Neural cell (in vitro differentiated cells): ENCODE measurements around the gene RPL29. TPM values are rescaled to one million over a fixed set of nuclear protein-coding genes. Genes with fewer than 3 reads are reported as not detected.

Source experiments
- H2AFZ ChIP-seq: fragments of 200-600, 300-800 bp; sonication (generic), shearing (Covaris generic); 2 replicates; pipeline ENCODE4 v1.6.0; 2014; ENCODE audit warnings: low read depth, mild to moderate bottlenecking, antibody characterized with exemption, low read length, moderate library complexity
- H3F3A ChIP-seq: fragments of 200-600 bp; shearing (Covaris generic); 2 replicates; pipeline ENCODE4 v1.6.1; 2016; ENCODE audit warnings: mild to moderate bottlenecking, moderate library complexity, mixed read lengths, antibody characterized with exemption, low read length; ENCODE audit not compliant: insufficient read depth, poor library complexity, severe bottlenecking
- H3K27ac ChIP-seq: fragments of 200-600, 300-800 bp; sonication (generic), shearing (Covaris generic); 2 replicates; pipeline ENCODE4 v1.5.1; 2014; ENCODE audit warnings: mild to moderate bottlenecking, low read length, moderate library complexity
- H3K27me3 ChIP-seq: fragments of 300-800, 200-600 bp; sonication (generic), shearing (Covaris generic); 2 replicates; pipeline ENCODE4 v1.6.0; 2014; ENCODE audit warnings: mild to moderate bottlenecking, low read depth, low read length, moderate library complexity; ENCODE audit not compliant: insufficient read depth
- H3K36me3 ChIP-seq: fragments of 300-800, 200-600 bp; sonication (generic), shearing (Covaris generic); 2 replicates; pipeline ENCODE4 v1.5.1; 2014; ENCODE audit warnings: mild to moderate bottlenecking, antibody characterized with exemption, low read length, moderate library complexity; ENCODE audit not compliant: insufficient read depth
- H3K4me2 ChIP-seq: fragments of 300-800, 200-600 bp; sonication (generic), shearing (Covaris generic); 2 replicates; pipeline ENCODE4 v1.6.0; 2014; ENCODE audit warnings: mild to moderate bottlenecking, low read length
- H3K4me3 ChIP-seq: fragments of 300-800, 200-600 bp; sonication (generic), shearing (Covaris generic); 2 replicates; pipeline ENCODE4 v1.5.1; 2014; ENCODE audit warnings: mild to moderate bottlenecking, low read length, moderate library complexity
- H3K79me2 ChIP-seq: fragments of 200-600 bp; shearing (Covaris generic); replicated peaks from 2 replicates; pipeline ENCODE4 v1.6.0; 2014; ENCODE audit warnings: mild to moderate bottlenecking, low read length, moderate library complexity; ENCODE audit not compliant: insufficient read depth
- H3K9ac ChIP-seq: fragments of 300-800, 200-600 bp; sonication (generic), shearing (Covaris generic); 2 replicates; pipeline ENCODE4 v1.6.1; 2016; ENCODE audit warnings: mild to moderate bottlenecking, low read length, mixed read lengths
- H3K9me2 ChIP-seq: fragments of 200-600 bp; shearing (Covaris generic); 2 replicates; pipeline ENCODE4 v1.6.1; 2016; ENCODE audit warnings: mild to moderate bottlenecking, low read length, mixed read lengths; ENCODE audit not compliant: insufficient read depth
- H3K9me3 ChIP-seq: fragments of 200-600, 300-800 bp; sonication (generic), shearing (Covaris generic); 2 replicates; pipeline ENCODE4 v1.6.1; 2016; ENCODE audit warnings: mild to moderate bottlenecking, mixed run types, low read length, moderate library complexity, mixed read lengths
- H4K20me1 ChIP-seq: fragments of 200-600 bp; shearing (Covaris generic); 2 replicates; pipeline ENCODE4 v1.6.1; 2016; ENCODE audit warnings: mild to moderate bottlenecking, mixed run types; ENCODE audit not compliant: insufficient read depth
- EP300 ChIP-seq: fragments of 450-650 bp; conservative IDR thresholded peaks from 2 replicates; pipeline ENCODE4 v1.6.1; 2014; ENCODE audit warnings: antibody characterized with exemption, mild to moderate bottlenecking, moderate library complexity; ENCODE audit not compliant: poor library complexity, severe bottlenecking
- EZH2 ChIP-seq: fragments of 200-600, 300-800 bp; shearing (Covaris generic), sonication (generic); IDR thresholded peaks from 2 replicates; pipeline ENCODE4 v1.6.1; 2014; ENCODE audit warnings: antibody characterized with exemption, low read length, borderline replicate concordance, mild to moderate bottlenecking; ENCODE audit not compliant: insufficient read depth, poor library complexity, severe bottlenecking
- MXI1 ChIP-seq: fragments of 450-650 bp; conservative IDR thresholded peaks from 2 replicates; pipeline ENCODE4 v1.6.1; 2014; ENCODE audit warnings: antibody characterized with exemption, mild to moderate bottlenecking; ENCODE audit not compliant: poor library complexity, severe bottlenecking
- POLR2AphosphoS5 ChIP-seq: IDR thresholded peaks from 2 replicates; pipeline ENCODE4 v1.6.1; 2012
- RAD21 ChIP-seq: fragments of 450-650 bp; conservative IDR thresholded peaks from 2 replicates; pipeline ENCODE4 v1.6.1; 2014; ENCODE audit warnings: antibody characterized with exemption, mild to moderate bottlenecking, moderate library complexity
- SMC3 ChIP-seq: fragments of 450-650 bp; conservative IDR thresholded peaks from 2 replicates; pipeline ENCODE4 v1.6.1; 2014; ENCODE audit warnings: antibody characterized with exemption, mild to moderate bottlenecking, moderate library complexity; ENCODE audit not compliant: poor library complexity
- TAF1 ChIP-seq: IDR thresholded peaks from 2 replicates; pipeline ENCODE4 v1.6.1; 2012; ENCODE audit warnings: low read depth
- polyA plus RNA-seq: library from polyadenylated mRNA; depleted of rRNA; stranded (reverse); fragments of >200 nt; gene quantifications from 2 replicates; pipeline ENCODE4 v1.2.3, GENCODE V29; 2014
- TF ChIP-seq, protein P1 (sequence below): fragments of 450-650 bp; IDR thresholded peaks from 2 replicates; pipeline ENCODE4 v1.5.1; 2014; ENCODE audit warnings: antibody characterized with exemption, mild to moderate bottlenecking, moderate library complexity; ENCODE audit not compliant: poor library complexity, severe bottlenecking
- TF ChIP-seq, protein P2 (sequence below): IDR thresholded peaks from 2 replicates; pipeline ENCODE4 v1.6.1; 2012; ENCODE audit warnings: borderline replicate concordance

The RPL29 gene
- polyA plus RNA-seq, 1 donor from 2014 or later, result 846 TPM

DNA sequence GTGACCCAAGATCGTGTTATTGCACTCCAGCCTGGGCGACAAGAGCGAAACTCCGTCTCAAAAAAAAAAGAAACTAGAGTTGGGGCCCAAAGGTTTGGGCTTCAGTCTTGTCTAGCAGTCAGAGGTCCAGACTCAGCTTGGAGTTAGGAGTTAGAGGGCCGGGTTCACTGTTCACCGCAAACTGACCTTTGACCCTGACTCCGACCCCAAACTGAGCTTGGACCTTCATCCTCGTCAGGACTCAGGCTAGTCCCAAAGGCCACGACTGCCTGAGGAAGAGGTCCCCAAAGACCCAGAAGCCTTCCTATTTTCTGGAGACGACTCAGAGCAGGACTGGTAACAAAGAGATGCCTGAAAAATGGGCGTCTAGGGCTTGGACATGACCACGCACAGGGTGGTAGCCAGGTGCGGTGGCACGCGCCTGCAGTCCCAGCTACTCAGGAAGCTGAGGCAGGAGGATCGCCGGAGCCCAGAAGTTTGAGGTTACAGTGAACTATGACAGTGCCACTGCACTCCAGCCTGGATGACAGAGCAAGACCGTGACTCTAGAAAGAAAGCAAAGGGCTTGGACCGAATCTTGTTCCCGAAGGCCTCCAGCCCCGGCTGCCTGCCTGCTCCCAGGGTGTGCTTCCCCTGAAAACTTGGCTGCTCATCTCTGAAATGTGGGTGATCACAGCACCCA is 22.8 kb upstream of the RPL29 start:
- Histone ChIP-seq H3K79me2 (no peaks in the 10 kb centered on the region), H3K9me2 (no peaks in the 10 kb centered on the region), H3F3A (no peaks in the 10 kb centered on the region), H4K20me1 (no peaks in the 10 kb centered on the region), H3K9me3 (no peaks in the 10 kb centered on the region), H3K4me3 (no peak overlapping the region), H3K36me3 (no peaks in the 10 kb centered on the region), H3K9ac (no peak overlapping the region), H3K27ac (no peak overlapping the region), H3K4me2 (no peak overlapping the region), H2AFZ (no peak overlapping the region), H3K27me3 (no peaks in the 10 kb centered on the region)
- TF ChIP-seq POLR2AphosphoS5, result no peak
- TF ChIP-seq, protein P1, sequence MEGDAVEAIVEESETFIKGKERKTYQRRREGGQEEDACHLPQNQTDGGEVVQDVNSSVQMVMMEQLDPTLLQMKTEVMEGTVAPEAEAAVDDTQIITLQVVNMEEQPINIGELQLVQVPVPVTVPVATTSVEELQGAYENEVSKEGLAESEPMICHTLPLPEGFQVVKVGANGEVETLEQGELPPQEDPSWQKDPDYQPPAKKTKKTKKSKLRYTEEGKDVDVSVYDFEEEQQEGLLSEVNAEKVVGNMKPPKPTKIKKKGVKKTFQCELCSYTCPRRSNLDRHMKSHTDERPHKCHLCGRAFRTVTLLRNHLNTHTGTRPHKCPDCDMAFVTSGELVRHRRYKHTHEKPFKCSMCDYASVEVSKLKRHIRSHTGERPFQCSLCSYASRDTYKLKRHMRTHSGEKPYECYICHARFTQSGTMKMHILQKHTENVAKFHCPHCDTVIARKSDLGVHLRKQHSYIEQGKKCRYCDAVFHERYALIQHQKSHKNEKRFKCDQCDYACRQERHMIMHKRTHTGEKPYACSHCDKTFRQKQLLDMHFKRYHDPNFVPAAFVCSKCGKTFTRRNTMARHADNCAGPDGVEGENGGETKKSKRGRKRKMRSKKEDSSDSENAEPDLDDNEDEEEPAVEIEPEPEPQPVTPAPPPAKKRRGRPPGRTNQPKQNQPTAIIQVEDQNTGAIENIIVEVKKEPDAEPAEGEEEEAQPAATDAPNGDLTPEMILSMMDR, result no peak
- no peak for TF ChIP-seq MXI1
- TF ChIP-seq, protein P2, sequence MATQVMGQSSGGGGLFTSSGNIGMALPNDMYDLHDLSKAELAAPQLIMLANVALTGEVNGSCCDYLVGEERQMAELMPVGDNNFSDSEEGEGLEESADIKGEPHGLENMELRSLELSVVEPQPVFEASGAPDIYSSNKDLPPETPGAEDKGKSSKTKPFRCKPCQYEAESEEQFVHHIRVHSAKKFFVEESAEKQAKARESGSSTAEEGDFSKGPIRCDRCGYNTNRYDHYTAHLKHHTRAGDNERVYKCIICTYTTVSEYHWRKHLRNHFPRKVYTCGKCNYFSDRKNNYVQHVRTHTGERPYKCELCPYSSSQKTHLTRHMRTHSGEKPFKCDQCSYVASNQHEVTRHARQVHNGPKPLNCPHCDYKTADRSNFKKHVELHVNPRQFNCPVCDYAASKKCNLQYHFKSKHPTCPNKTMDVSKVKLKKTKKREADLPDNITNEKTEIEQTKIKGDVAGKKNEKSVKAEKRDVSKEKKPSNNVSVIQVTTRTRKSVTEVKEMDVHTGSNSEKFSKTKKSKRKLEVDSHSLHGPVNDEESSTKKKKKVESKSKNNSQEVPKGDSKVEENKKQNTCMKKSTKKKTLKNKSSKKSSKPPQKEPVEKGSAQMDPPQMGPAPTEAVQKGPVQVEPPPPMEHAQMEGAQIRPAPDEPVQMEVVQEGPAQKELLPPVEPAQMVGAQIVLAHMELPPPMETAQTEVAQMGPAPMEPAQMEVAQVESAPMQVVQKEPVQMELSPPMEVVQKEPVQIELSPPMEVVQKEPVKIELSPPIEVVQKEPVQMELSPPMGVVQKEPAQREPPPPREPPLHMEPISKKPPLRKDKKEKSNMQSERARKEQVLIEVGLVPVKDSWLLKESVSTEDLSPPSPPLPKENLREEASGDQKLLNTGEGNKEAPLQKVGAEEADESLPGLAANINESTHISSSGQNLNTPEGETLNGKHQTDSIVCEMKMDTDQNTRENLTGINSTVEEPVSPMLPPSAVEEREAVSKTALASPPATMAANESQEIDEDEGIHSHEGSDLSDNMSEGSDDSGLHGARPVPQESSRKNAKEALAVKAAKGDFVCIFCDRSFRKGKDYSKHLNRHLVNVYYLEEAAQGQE, result no peak
- TF ChIP-seq RAD21, result no peak
- TF ChIP-seq SMC3, result no peak
- no peak for TF ChIP-seq EP300
- no peak for TF ChIP-seq EZH2
- no peak for TF ChIP-seq TAF1

DNA sequence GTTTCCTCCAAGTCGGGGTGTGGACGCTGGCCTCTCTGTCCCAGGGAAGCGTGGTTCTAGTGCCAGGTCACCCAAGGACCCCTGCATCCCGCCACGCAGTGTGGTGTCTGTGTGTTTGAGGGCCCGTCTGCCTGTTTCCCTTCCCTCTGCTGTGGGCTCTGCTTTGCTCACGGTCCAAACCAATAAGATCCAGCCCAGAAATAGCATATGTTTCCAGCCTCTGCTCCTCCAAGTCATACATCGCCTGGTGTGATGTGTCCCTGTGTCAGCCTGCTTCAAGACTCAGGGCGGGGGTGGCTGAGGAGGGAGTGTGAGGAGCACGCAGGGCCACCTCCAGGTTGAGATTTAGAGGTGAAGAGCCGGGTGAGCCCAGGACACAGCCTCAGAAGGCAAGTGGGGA is 21.9 kb upstream of the RPL29 start:
- H3K9me3 ChIP-seq, result no peaks in the 10 kb centered on the region
- H4K20me1 ChIP-seq, result no peaks in the 10 kb centered on the region
- no peaks in the 10 kb centered on the region for H3K9me2 ChIP-seq
- no peaks in the 10 kb centered on the region for H3F3A ChIP-seq
- H2AFZ ChIP-seq, result no peak overlapping the region
- no peak overlapping the region for H3K9ac ChIP-seq
- no peaks in the 10 kb centered on the region for H3K36me3 ChIP-seq
- no peaks in the 10 kb centered on the region for H3K79me2 ChIP-seq
- H3K4me2 ChIP-seq, result no peak overlapping the region
- no peaks in the 10 kb centered on the region for H3K27me3 ChIP-seq
- no peak overlapping the region for H3K27ac ChIP-seq
- TF ChIP-seq RAD21 (no peak), MXI1 (no peak), TAF1 (no peak), SMC3 (no peak), EZH2 (no peak), EP300 (no peak), POLR2AphosphoS5 (no peak)
- TF ChIP-seq, protein P2, result no peak
- TF ChIP-seq, protein P1, result no peak
- no peak overlapping the region for H3K4me3 ChIP-seq
